A673 (cell line): ENCODE measurements around the gene UNC5A.

Experiments
- EZH2 ChIP-seq: fragments of 200-600 bp; sonication (generic); IDR thresholded peaks from 2 replicates; pipeline ENCODE4 v1.6.1; 2017; ENCODE audit warnings: borderline replicate concordance, low read depth, mild to moderate bottlenecking, mixed read lengths, antibody characterized with exemption, low read length; ENCODE audit not compliant: poor library complexity, severe bottlenecking
- TF ChIP-seq, protein P1 (sequence below): fragments of 300-800, 200-600 bp; sonication (generic); conservative IDR thresholded peaks from 2 replicates; pipeline ENCODE4 v1.5.1; 2017; ENCODE audit warnings: low read depth, mild to moderate bottlenecking, antibody characterized with exemption, low read length, moderate library complexity, mixed read lengths

DNA sequence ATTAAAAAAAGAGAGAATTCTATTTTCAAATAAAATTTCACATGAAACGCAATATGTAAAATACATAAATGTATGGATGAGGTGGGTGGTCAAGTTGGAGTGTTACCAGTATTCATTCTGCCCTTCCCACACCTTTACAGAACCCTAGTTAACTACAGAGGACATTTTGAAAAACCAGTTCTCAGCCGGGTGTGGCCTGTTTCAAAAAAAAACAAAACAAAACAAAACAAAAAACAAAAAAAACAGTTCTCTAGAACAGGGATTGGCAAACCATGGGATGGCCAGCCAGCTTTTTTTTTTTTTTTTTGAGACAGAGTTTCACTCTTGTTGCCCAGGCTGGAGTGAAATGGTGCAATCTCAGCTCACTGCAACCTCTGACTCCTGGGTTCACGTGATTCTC lies 117.2 kb downstream of the UNC5A start:
- no peak for TF ChIP-seq EZH2
- TF ChIP-seq, protein P1, sequence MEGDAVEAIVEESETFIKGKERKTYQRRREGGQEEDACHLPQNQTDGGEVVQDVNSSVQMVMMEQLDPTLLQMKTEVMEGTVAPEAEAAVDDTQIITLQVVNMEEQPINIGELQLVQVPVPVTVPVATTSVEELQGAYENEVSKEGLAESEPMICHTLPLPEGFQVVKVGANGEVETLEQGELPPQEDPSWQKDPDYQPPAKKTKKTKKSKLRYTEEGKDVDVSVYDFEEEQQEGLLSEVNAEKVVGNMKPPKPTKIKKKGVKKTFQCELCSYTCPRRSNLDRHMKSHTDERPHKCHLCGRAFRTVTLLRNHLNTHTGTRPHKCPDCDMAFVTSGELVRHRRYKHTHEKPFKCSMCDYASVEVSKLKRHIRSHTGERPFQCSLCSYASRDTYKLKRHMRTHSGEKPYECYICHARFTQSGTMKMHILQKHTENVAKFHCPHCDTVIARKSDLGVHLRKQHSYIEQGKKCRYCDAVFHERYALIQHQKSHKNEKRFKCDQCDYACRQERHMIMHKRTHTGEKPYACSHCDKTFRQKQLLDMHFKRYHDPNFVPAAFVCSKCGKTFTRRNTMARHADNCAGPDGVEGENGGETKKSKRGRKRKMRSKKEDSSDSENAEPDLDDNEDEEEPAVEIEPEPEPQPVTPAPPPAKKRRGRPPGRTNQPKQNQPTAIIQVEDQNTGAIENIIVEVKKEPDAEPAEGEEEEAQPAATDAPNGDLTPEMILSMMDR, result no peak
